ENCODE measurements around the gene PGAP6. TPM values are rescaled to one million over a fixed set of nuclear protein-coding genes. Genes with fewer than 3 reads are reported as not detected.
A peak's percentile ranks its signal among the peaks of the same experiment; 100 is the strongest.

The PGAP6 gene
- total RNA-seq, 1 donor from 2014 or later = 133 TPM

GRCh38 chr16:401468-402348 lies 19.9 kb upstream of the PGAP6 start, which contains the start of gene DECR2:
Gene DECR2 (plus strand): TSS chr16:401885. CDS start chr16:401964, 79 bp downstream.
- Mint-ChIP-seq H3K4me1 (ENCODE audit: unreplicated experiment) (peaks cover 5% of the 10 kb centered on the region), H3K4me3 (ENCODE audit: unreplicated experiment) (peak within 1 kb of the TSS; percentile 91), H3K27me3 (ENCODE audit: unreplicated experiment) (peaks cover 8% of the 10 kb centered on the region), H3K9me3 (ENCODE audit: unreplicated experiment) (no peaks in the 10 kb centered on the region), H3K27ac (ENCODE audit: unreplicated experiment) (peak within 1 kb of the TSS; percentile 48), H3K36me3 (ENCODE audit: low read depth, unreplicated experiment) (peaks cover 4% of the 10 kb centered on the region)
- peak; percentile 99 for DNase-seq (ENCODE audit: low spot score)
- TF ChIP-seq CTCF (IDR thresholded peaks at IDR 0.05; ENCODE audit: unreplicated experiment) = no peak

DNA sequence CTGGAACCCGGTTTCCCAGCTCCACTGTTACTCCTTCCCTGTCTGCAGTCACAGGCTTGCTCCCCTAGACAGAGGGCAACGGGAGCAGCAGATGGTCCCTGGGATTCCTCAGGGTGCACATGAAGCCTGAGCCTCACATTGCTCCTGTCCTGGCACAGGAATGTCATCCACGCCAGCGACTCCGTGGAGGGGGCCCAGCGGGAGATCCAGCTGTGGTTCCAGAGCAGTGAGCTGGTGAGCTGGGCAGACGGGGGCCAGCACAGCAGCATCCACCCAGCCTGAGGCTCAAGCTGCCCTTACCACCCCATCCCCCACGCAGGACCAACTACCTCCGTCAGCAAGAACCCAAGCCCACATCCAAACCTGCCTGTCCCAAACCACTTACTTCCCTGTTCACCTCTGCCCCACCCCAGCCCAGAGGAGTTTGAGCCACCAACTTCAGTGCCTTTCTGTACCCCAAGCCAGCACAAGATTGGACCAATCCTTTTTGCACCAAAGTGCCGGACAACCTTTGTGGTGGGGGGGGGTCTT lies 18.3 kb upstream of the PGAP6 start:
- no peak for DNase-seq (ENCODE audit: low spot score)
- Mint-ChIP-seq H3K36me3 (ENCODE audit: low read depth, unreplicated experiment) (peaks cover 4% of the 10 kb centered on the region), H3K27me3 (ENCODE audit: unreplicated experiment) (peaks cover 12% of the 10 kb centered on the region), H3K4me1 (ENCODE audit: unreplicated experiment) (peaks cover 10% of the 10 kb centered on the region), H3K27ac (ENCODE audit: unreplicated experiment) (peak overlapping the region; percentile 30), H3K4me3 (ENCODE audit: unreplicated experiment) (peak overlapping the region; percentile 91), H3K9me3 (ENCODE audit: unreplicated experiment) (no peaks in the 10 kb centered on the region)
- TF ChIP-seq CTCF (IDR thresholded peaks at IDR 0.05; ENCODE audit: unreplicated experiment) = no peak

DNA sequence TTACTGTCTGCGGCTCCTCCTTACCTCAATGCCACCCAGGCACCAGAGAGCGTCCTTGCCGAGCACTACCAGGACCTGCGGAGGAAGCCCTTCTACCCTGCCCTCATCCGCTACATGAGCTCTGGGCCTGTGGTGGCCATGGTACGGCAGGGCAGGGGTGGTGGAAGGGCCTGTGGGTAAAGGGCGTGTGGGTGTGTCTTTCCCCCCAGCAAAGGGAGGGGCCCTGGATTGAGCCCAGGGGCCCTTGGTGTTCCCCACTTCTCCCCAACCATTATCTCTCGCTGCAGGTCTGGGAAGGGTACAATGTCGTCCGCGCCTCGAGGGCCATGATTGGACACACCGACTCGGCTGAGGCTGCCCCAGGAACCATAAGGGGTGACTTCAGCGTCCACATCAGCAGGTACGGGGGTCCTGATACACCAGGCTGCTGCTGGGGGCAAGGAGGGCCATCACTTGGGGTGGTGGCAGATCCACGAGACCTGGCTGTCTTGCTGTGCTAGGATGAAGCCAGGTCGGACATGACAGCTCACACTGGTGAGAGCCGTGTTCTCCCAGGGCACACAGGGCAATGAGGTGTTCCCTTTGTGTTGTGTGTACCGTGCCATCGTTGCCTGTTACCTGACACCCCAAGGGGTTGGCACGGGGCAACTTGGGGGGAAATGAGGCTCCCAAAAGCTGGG lies 17.7 kb upstream of the PGAP6 start:
- DNase-seq (ENCODE audit: low spot score) = no peak
- TF ChIP-seq CTCF (IDR thresholded peaks at IDR 0.05; ENCODE audit: unreplicated experiment) = no peak
- H3K4me1 Mint-ChIP-seq (ENCODE audit: unreplicated experiment) = peaks cover 10% of the 10 kb centered on the region
- H3K27me3 Mint-ChIP-seq (ENCODE audit: unreplicated experiment) = peaks cover 11% of the 10 kb centered on the region
- H3K36me3 Mint-ChIP-seq (ENCODE audit: low read depth, unreplicated experiment) = peaks cover 4% of the 10 kb centered on the region
- no peak overlapping the region for H3K4me3 Mint-ChIP-seq (ENCODE audit: unreplicated experiment)
- no peak overlapping the region for H3K27ac Mint-ChIP-seq (ENCODE audit: unreplicated experiment)
- H3K9me3 Mint-ChIP-seq (ENCODE audit: unreplicated experiment) = no peaks in the 10 kb centered on the region

DNA sequence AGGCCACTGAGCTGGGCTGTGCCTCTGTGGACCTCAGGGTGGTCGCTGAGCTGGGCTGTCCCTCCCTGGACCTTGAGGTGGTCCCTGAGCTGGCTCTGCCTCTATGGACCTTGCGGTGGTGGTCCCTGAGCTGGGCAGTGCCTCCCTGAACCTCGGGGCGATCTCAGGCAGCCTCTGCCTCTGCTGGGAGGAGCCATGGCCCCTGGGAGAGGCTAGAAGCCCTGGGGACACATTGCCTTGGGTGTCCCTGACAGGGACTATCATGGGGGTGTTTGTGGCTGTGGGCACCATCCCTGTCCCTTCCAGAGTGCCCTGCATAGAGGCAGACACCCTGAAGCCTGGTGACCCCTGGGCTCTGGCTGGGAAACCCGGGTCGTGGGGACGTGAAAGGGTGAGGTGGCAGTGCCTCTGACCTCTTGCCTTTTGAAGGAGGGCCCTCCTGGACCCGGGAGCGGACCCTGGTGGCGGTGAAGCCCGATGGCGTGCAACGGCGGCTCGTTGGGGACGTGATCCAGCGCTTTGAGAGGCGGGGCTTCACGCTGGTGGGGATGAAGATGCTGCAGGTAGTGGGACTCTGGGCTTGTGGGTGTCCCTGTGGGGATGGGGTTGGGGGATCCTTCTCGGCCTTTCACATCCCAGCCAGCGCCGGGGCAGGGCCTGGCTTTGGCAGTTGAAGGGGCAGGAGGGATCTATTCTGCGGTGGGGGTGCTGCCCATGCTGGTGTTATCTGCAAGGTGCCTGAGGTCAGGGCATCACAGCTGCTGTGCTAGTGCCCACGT lies 17.0 kb upstream of the PGAP6 start:
- no peak for TF ChIP-seq CTCF (IDR thresholded peaks at IDR 0.05; ENCODE audit: unreplicated experiment)
- Mint-ChIP-seq H3K36me3 (ENCODE audit: low read depth, unreplicated experiment) (peaks cover 4% of the 10 kb centered on the region), H3K4me1 (ENCODE audit: unreplicated experiment) (peaks cover 10% of the 10 kb centered on the region), H3K9me3 (ENCODE audit: unreplicated experiment) (no peaks in the 10 kb centered on the region), H3K27ac (ENCODE audit: unreplicated experiment) (no peak overlapping the region), H3K27me3 (ENCODE audit: unreplicated experiment) (peaks cover 9% of the 10 kb centered on the region), H3K4me3 (ENCODE audit: unreplicated experiment) (peak overlapping the region; percentile 82)
- no peak for DNase-seq (ENCODE audit: low spot score)
